Trophoblast cell (in vitro differentiated cells and primary cell): ENCODE results near the gene TTLL5.
"Not testable (repeated sequence)": the region's sequence is repeated elsewhere in the genome, so short reads cannot be mapped to it uniquely, and the experiment has no call there.

ENCODE experiments used
- DNase-seq, 2 donors: peaks; one replicate each; pipeline ENCODE4 v3.0.0-alpha.2; 2016
- H2AFZ ChIP-seq: 2 replicates; pipeline ENCODE4 v1.6.1; 2013; ENCODE audit warnings: low read length, moderate library complexity, mild to moderate bottlenecking; ENCODE audit not compliant: insufficient read depth, poor library complexity
- H2AK5ac ChIP-seq: 2 replicates; pipeline ENCODE4 v1.6.1; 2013; ENCODE audit warnings: mild to moderate bottlenecking, low read length
- H2BK120ac ChIP-seq: 2 replicates; pipeline ENCODE4 v1.6.1; 2013; ENCODE audit warnings: low read length, mild to moderate bottlenecking, moderate library complexity; ENCODE audit not compliant: insufficient read depth, poor library complexity
- H2BK12ac ChIP-seq: 2 replicates; pipeline ENCODE4 v1.6.1; 2013; ENCODE audit warnings: mild to moderate bottlenecking, low read length, moderate library complexity
- H2BK5ac ChIP-seq: 2 replicates; pipeline ENCODE4 v1.6.1; 2013; ENCODE audit warnings: low read length, low read depth, moderate library complexity, mild to moderate bottlenecking; ENCODE audit not compliant: poor library complexity
- H3K14ac ChIP-seq: 2 replicates; pipeline ENCODE4 v1.6.1; 2013; ENCODE audit warnings: mild to moderate bottlenecking, low read length
- H3K18ac ChIP-seq: 2 replicates; pipeline ENCODE4 v1.6.1; 2013; ENCODE audit warnings: mild to moderate bottlenecking, low read length
- H3K23ac ChIP-seq: 2 replicates; pipeline ENCODE4 v1.6.1; 2013; ENCODE audit warnings: low read length
- H3K27ac ChIP-seq: 2 replicates; pipeline ENCODE4 v1.5.1; 2013; ENCODE audit warnings: low read depth, mild to moderate bottlenecking, inconsistent platforms, low read length, moderate library complexity
- H3K27me3 ChIP-seq: 2 replicates; pipeline ENCODE4 v1.6.1; 2013; ENCODE audit warnings: inconsistent platforms, mild to moderate bottlenecking, low read length, moderate library complexity; ENCODE audit not compliant: insufficient read depth
- H3K36me3 ChIP-seq, 2 experiments: 1 replicate in 1 of 2; 2 replicates in 1 of 2; pipeline ENCODE4 v1.6.1; 2013; ENCODE audit warnings: low read length in 2 of 2, mild to moderate bottlenecking in 2 of 2, moderate library complexity in 1 of 2; ENCODE audit not compliant: insufficient read depth in 2 of 2, control insufficient read depth in 1 of 2
- H3K4ac ChIP-seq: 2 replicates; pipeline ENCODE4 v1.6.1; 2013; ENCODE audit warnings: low read depth, mild to moderate bottlenecking, low read length, moderate library complexity
- H3K4me1 ChIP-seq, 2 experiments: 1 replicate in 1 of 2; 2 replicates in 1 of 2; pipeline ENCODE4 v1.6.1; 2013; ENCODE audit warnings: low read length in 2 of 2, mild to moderate bottlenecking in 2 of 2, moderate library complexity in 1 of 2; ENCODE audit not compliant: insufficient read depth in 2 of 2, control insufficient read depth in 1 of 2
- H3K4me2 ChIP-seq: 2 replicates; pipeline ENCODE4 v1.6.1; 2013; ENCODE audit warnings: inconsistent platforms, mild to moderate bottlenecking, low read length, moderate library complexity
- H3K4me3 ChIP-seq: 2 replicates; pipeline ENCODE4 v1.5.1; 2013; ENCODE audit warnings: mild to moderate bottlenecking, low read depth, low read length, inconsistent platforms
- H3K79me1 ChIP-seq: one replicate; pipeline ENCODE4 v1.6.1; 2013; ENCODE audit warnings: low read length
- H3K79me2 ChIP-seq: 2 replicates; pipeline ENCODE4 v1.6.1; 2013; ENCODE audit warnings: low read length, mild to moderate bottlenecking; ENCODE audit not compliant: control insufficient read depth, insufficient read depth, poor library complexity
- H3K9ac ChIP-seq: 2 replicates; pipeline ENCODE4 v1.6.1; 2013; ENCODE audit warnings: mild to moderate bottlenecking, low read length
- H3K9me3 ChIP-seq: 2 replicates; pipeline ENCODE4 v1.6.1; 2013; ENCODE audit warnings: low read depth, mild to moderate bottlenecking, control low read depth, inconsistent platforms, low read length; ENCODE audit not compliant: insufficient read depth
- H4K12ac ChIP-seq: 2 replicates; pipeline ENCODE4 v1.6.1; 2013; ENCODE audit warnings: low read depth, mild to moderate bottlenecking, low read length, moderate library complexity
- H4K8ac ChIP-seq: 2 replicates; pipeline ENCODE4 v1.6.1; 2013; ENCODE audit warnings: low read depth, mild to moderate bottlenecking, low read length, moderate library complexity
- H4K91ac ChIP-seq: one replicate; pipeline ENCODE4 v1.6.1; 2013; ENCODE audit warnings: low read depth, mild to moderate bottlenecking, low read length, moderate library complexity
- WGBS: extraction: QIAGEN DNeasy Blood & Tissue Kit; methylation state at CpG from one replicate; pipeline ENCODE4 v1.1.7; 2013; ENCODE audit warnings: missing lambda C conversion rate; ENCODE audit not compliant: insufficient read length, insufficient coverage; ENCODE audit errors: extremely low coverage; 5-methylcytosine and 5-hydroxymethylcytosine counted together

The TTLL5 gene

GRCh38 chr14:75917322-75917945 is 256.4 kb downstream of the TTLL5 start:
- no peak overlapping the region for H2BK5ac ChIP-seq
- no peak overlapping the region for H4K12ac ChIP-seq
- H3K18ac ChIP-seq: no peak overlapping the region
- H3K4me3 ChIP-seq: no peak overlapping the region
- no peaks in the 10 kb centered on the region for H3K79me1 ChIP-seq
- no peak for DNase-seq
- no peaks in the 10 kb centered on the region for H3K36me3 ChIP-seq
- no peak overlapping the region for H3K4ac ChIP-seq
- no peak overlapping the region for H2BK120ac ChIP-seq
- H3K27me3 ChIP-seq: no peaks in the 10 kb centered on the region
- H4K8ac ChIP-seq: no peak overlapping the region
- H3K79me2 ChIP-seq: no peaks in the 10 kb centered on the region
- no peak overlapping the region for H3K9ac ChIP-seq
- H2AFZ ChIP-seq: no peak overlapping the region
- H4K91ac ChIP-seq: no peak overlapping the region
- H3K4me2 ChIP-seq: no peak overlapping the region
- H2AK5ac ChIP-seq: no peak overlapping the region
- no peak overlapping the region for H3K23ac ChIP-seq
- no peaks in the 10 kb centered on the region for H3K9me3 ChIP-seq
- no CpG with 5 or more reads among the region's 10 CpGs for WGBS
- no peak overlapping the region for H3K14ac ChIP-seq
- no peak overlapping the region for H3K27ac ChIP-seq
- H2BK12ac ChIP-seq: no peak overlapping the region
- no peaks in the 10 kb centered on the region for H3K4me1 ChIP-seq

DNA sequence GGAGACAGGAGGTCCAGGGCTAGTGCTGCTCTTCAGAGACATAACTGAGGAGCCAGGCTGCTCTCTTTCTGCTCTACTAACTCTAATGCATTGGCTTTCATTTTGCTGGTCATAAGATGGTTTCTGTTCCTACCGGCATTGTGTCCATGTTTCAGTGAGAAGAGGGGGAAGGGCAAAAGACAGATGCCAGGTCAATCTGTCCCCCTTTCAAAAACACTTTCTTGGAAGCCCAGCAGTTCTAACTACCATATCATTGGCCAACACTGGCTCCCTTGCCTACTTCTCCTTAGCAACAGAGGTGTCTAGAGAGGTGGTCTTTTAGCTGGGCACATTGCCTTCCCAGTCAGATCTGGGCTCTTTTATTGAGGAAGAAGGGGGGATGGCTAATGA is 256.9 kb downstream of the TTLL5 start:
- H2BK5ac ChIP-seq: no peak overlapping the region
- no peak overlapping the region for H3K9ac ChIP-seq
- no peak overlapping the region for H2BK120ac ChIP-seq
- no peak overlapping the region for H4K8ac ChIP-seq
- no peak overlapping the region for H3K23ac ChIP-seq
- no peak overlapping the region for H2BK12ac ChIP-seq
- no CpG with 5 or more reads among the region's 1 CpG for WGBS
- no peaks in the 10 kb centered on the region for H3K4me1 ChIP-seq
- no peak overlapping the region for H2AFZ ChIP-seq
- no peak overlapping the region for H3K4me3 ChIP-seq
- H3K79me1 ChIP-seq: no peaks in the 10 kb centered on the region
- H3K18ac ChIP-seq: no peak overlapping the region
- no peak for DNase-seq
- H3K27ac ChIP-seq: no peak overlapping the region
- no peaks in the 10 kb centered on the region for H3K79me2 ChIP-seq
- H3K4ac ChIP-seq: no peak overlapping the region
- no peak overlapping the region for H2AK5ac ChIP-seq
- H3K27me3 ChIP-seq: no peaks in the 10 kb centered on the region
- H3K9me3 ChIP-seq: no peaks in the 10 kb centered on the region
- no peak overlapping the region for H3K14ac ChIP-seq
- no peak overlapping the region for H4K91ac ChIP-seq
- no peak overlapping the region for H4K12ac ChIP-seq
- no peaks in the 10 kb centered on the region for H3K36me3 ChIP-seq
- H3K4me2 ChIP-seq: no peak overlapping the region

DNA sequence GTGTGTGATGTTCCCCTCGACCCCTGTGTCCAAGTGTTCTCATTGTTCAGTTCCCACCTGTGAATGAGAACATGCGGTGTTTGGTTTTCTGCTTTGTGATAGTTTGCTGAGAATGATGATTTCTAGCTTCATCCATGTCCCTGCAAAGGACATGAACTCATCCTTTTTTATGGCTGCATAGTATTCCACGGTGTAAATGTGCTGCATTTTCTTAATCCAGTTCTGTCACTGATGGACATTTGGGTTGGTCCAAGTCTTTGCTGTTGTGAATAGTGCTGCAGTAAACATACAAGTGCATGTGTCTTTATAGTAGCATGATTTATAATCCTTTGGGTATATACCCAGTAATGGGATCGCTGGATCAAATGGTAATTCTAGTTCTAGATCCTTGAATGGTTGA is 259.4 kb downstream of the TTLL5 start:
- not testable (repeated sequence) for H3K9ac ChIP-seq, H3K4me2 ChIP-seq

DNA sequence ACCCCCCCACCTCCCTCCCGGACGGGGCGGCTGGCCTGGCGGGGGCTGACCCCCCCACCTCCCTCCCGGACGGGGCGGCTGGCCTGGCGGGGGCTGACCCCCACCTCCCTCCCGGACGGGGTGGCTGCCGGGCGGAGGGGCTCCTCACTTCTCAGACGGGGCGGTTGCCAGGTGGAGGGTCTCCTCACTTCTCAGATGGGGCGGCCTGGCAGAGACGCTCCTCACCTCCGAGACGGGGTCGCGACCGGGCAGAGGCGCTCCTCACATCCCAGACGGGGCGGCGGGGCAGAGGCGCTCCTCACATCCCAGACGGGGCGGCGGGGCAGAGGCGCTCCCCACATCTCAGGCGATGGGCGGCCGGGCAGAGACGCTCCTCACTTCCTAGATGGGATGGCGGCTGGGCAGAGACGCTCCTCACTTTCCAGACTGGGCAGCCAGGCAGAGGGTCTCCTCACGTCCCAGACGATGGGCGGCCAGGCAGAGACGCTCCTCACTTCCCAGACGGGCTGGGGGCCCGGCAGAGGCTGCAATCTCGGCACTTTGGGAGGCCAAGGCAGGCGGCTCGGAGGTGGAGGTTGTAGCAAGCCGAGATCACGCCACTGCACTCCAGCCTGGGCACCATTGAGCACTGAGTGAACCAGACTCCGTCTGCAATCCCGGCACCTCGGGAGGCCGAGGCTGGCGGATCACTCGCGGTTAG is 264.2 kb downstream of the TTLL5 start:
- not testable (repeated sequence) for H3K4me1 ChIP-seq, H4K91ac ChIP-seq, H2AK5ac ChIP-seq, H3K9me3 ChIP-seq, H2BK120ac ChIP-seq, H3K27me3 ChIP-seq, H3K79me1 ChIP-seq, H3K14ac ChIP-seq, H3K27ac ChIP-seq, H3K18ac ChIP-seq, H3K4ac ChIP-seq, H4K12ac ChIP-seq, H3K4me3 ChIP-seq, H2AFZ ChIP-seq, H3K4me2 ChIP-seq, H3K36me3 ChIP-seq, H3K9ac ChIP-seq, H3K23ac ChIP-seq, H4K8ac ChIP-seq, H2BK5ac ChIP-seq, DNase-seq, H2BK12ac ChIP-seq, H3K79me2 ChIP-seq
- no CpG with 5 or more reads among the region's 54 CpGs for WGBS

More for the DNA sequence above, 259.4 kb downstream of the TTLL5 start:
- DNase-seq, H2BK120ac ChIP-seq, H2AK5ac ChIP-seq, H3K4ac ChIP-seq, H3K23ac ChIP-seq, H4K91ac ChIP-seq, H4K12ac ChIP-seq, H3K27ac ChIP-seq, H2BK12ac ChIP-seq, H3K79me2 ChIP-seq, H3K79me1 ChIP-seq, H3K4me3 ChIP-seq, H3K14ac ChIP-seq, H3K27me3 ChIP-seq, H3K18ac ChIP-seq, H3K36me3 ChIP-seq, H2BK5ac ChIP-seq, H2AFZ ChIP-seq, H3K4me1 ChIP-seq, H3K9me3 ChIP-seq, H4K8ac ChIP-seq: not testable (repeated sequence)
- no CpG with 5 or more reads among the region's 4 CpGs for WGBS
